Activated CD8-positive, alpha-beta T cell treated with anti-CD3 and anti-CD28 coated beads for 36 hours (primary cell): Measurements from ENCODE around the gene KHDRBS1. TPM values are rescaled to one million over a fixed set of nuclear protein-coding genes. Genes with fewer than 3 reads are reported as not detected.

Experiments used
- ATAC-seq: fragments of 200-7000 bp; cut with Tn5 transposase; one replicate; pipeline ENCODE4 v1.10.0; 2021; ENCODE audit warnings: mild to moderate bottlenecking, moderate library complexity
- CTCF ChIA-PET: fragments of 350-600 bp; sonication (Branson Sonifier 250); formaldehyde crosslinking; loops from one replicate; lab custom pipeline; 2021; ENCODE audit warnings: antibody characterized with exemption; lab: Charles Lee
- POLR2A ChIA-PET: fragments of 350-600 bp; sonication (Branson Sonifier 250); formaldehyde crosslinking; loops from one replicate; lab custom pipeline; 2021; ENCODE audit warnings: antibody characterized with exemption; lab: Charles Lee
- DNase-seq: peaks from one replicate; pipeline ENCODE4 v3.0.0-alpha.2; 2020
- H3K27ac Mint-ChIP-seq: one replicate; pipeline ENCODE4 v1.8.0; 2021; ENCODE audit warnings: mild to moderate bottlenecking, mixed read lengths
- H3K27me3 Mint-ChIP-seq: one replicate; pipeline ENCODE4 v1.8.0; 2021; ENCODE audit warnings: mixed read lengths
- H3K36me3 Mint-ChIP-seq: one replicate; pipeline ENCODE4 v1.8.0; 2021; ENCODE audit warnings: low read depth, mixed read lengths
- H3K4me1 Mint-ChIP-seq: one replicate; pipeline ENCODE4 v1.8.0; 2021; ENCODE audit warnings: low read depth, mixed read lengths
- H3K4me3 Mint-ChIP-seq: one replicate; pipeline ENCODE4 v1.8.0; 2021; ENCODE audit warnings: mild to moderate bottlenecking, moderate library complexity, mixed read lengths
- H3K9me3 Mint-ChIP-seq: one replicate; pipeline ENCODE4 v1.8.0; 2021; ENCODE audit warnings: mixed read lengths
- CTCF ChIP-seq: fragments of 200-600 bp; IDR thresholded peaks from one replicate; pipeline ENCODE4 v1.8.0; 2022; ENCODE audit warnings: antibody characterized with exemption, mild to moderate bottlenecking
- intact Hi-C: fragments of 100-400 bp; cut with micrococcal nuclease; formaldehyde crosslinking; loops from one replicate; pipeline ENCODE4 v1.10.0; 2022
- total RNA-seq, 2 experiments: library from RNA; stranded (reverse); gene quantifications; one replicate each; pipeline ENCODE4 v1.2.3, GENCODE V29; 2021

The KHDRBS1 gene
- total RNA-seq, 2 experiments from 2014 or later = 201 to 203 TPM

GRCh38 chr1:32071758-32072621, 58.3 kb downstream of the KHDRBS1 start:
- ChIA-PET POLR2A (interaction anchor here (0.5 to 4.1 kb wide), 9 partner anchors 9 to 322 kb away, joined by 3 to 27 read pairs (median 5); partner anchors contain the start of genes BSDC1, KHDRBS1 and KPNA6), CTCF (interaction anchor here (1.0 to 3.2 kb wide), 5 partner anchors 9 to 283 kb away, joined by 3 to 12 read pairs (median 3); no protein-coding TSS in a partner anchor)
- peaks cover 30% of the 10 kb centered on the region for H3K4me1 Mint-ChIP-seq
- H3K36me3 Mint-ChIP-seq = peaks cover 5% of the 10 kb centered on the region
- intact Hi-C loops = no loop called here
- no peak for TF ChIP-seq CTCF
- H3K27me3 Mint-ChIP-seq = no peaks in the 10 kb centered on the region
- H3K27ac Mint-ChIP-seq = peak overlapping the region; percentile 90
- H3K4me3 Mint-ChIP-seq = peak overlapping the region; percentile 80
- ATAC-seq (peak; percentile 14), DNase-seq (peak; percentile 69)
- H3K9me3 Mint-ChIP-seq = no peaks in the 10 kb centered on the region

GRCh38 chr1:32072622-32073298, 59.1 kb downstream of the KHDRBS1 start, which contains the start of gene TMEM39B:
Gene TMEM39B, plus strand, starts transcription at chr1:32072939. Its CDS starts 109 bp downstream, at chr1:32073048.
- Mint-ChIP-seq H3K4me1 (peaks cover 30% of the 10 kb centered on the region), H3K27me3 (no peaks in the 10 kb centered on the region), H3K9me3 (no peaks in the 10 kb centered on the region), H3K36me3 (peaks cover 12% of the 10 kb centered on the region), H3K4me3 (peak within 1 kb of the TSS; percentile 80), H3K27ac (peak within 1 kb of the TSS; percentile 90)
- intact Hi-C loops = no loop called here
- TF ChIP-seq CTCF = no peak
- DNase-seq (peak; percentile 97), ATAC-seq (peak; percentile 88)
- ChIA-PET POLR2A (interaction anchor here (0.6 to 4.1 kb wide), 12 partner anchors 10 to 321 kb away, joined by 3 to 27 read pairs (median 4); partner anchors contain the start of genes BSDC1, KHDRBS1 and KPNA6), CTCF (interaction anchor here (0.8 to 3.2 kb wide), 9 partner anchors 10 to 284 kb away, joined by 3 to 22 read pairs (median 4); partner anchors contain the start of gene KPNA6)

GRCh38 chr1:32073299-32074229, 59.9 kb downstream of the KHDRBS1 start:
- CTCF ChIA-PET = interaction anchor here (0.7 to 3.2 kb wide), 11 partner anchors 11 to 284 kb away, joined by 3 to 22 read pairs (median 4); partner anchors contain the start of gene KPNA6
- Mint-ChIP-seq H3K9me3 (no peaks in the 10 kb centered on the region), H3K4me1 (peaks cover 30% of the 10 kb centered on the region), H3K27me3 (no peaks in the 10 kb centered on the region), H3K27ac (peak overlapping the region; percentile 90), H3K4me3 (peak overlapping the region; percentile 80), H3K36me3 (peaks cover 13% of the 10 kb centered on the region)
- DNase-seq = peak; percentile 96
- ATAC-seq = no peak
- intact Hi-C loops = no loop called here
- TF ChIP-seq CTCF = no peak
- POLR2A ChIA-PET = interaction anchor here (0.6 to 4.1 kb wide), 18 partner anchors 11 to 320 kb away, joined by 3 to 27 read pairs (median 4); partner anchors contain the start of genes BSDC1, KHDRBS1 and KPNA6

GRCh38 chr1:32074841-32075240, 61.2 kb downstream of the KHDRBS1 start:
- no peak for TF ChIP-seq CTCF
- Mint-ChIP-seq H3K27ac (peak overlapping the region; percentile 27), H3K4me1 (peaks cover 30% of the 10 kb centered on the region), H3K36me3 (peaks cover 15% of the 10 kb centered on the region), H3K9me3 (no peaks in the 10 kb centered on the region), H3K27me3 (no peaks in the 10 kb centered on the region), H3K4me3 (peak overlapping the region; percentile 24)
- ATAC-seq = no peak
- no peak for DNase-seq
- ChIA-PET POLR2A (interaction anchor here (1.1 to 4.1 kb wide), 3 partner anchors 12 to 105 kb away, joined by 3 to 27 read pairs (median 4); partner anchors contain the start of gene KPNA6), CTCF (interaction anchor here (2.5 kb wide), 1 partner anchor 10 kb away, joined by 12 read pairs; no protein-coding TSS in a partner anchor)
- intact Hi-C loops = no loop called here
